Cardiac fibroblast (primary cell): Measurements from ENCODE around the gene CCDC3.
A peak's percentile ranks its signal among the peaks of the same experiment; 100 is the strongest.

Source experiments
- DNase-seq, 2 donors: peaks; one replicate each; pipeline versions ENCODE4 v3.0.0 to v3.0.0-alpha.2; 2010; ENCODE audit warnings: low read depth in 2 of 2
- H3K4me3 ChIP-seq, 2 donors: replicated peaks in 1 of 2; 1 replicate in 1 of 2; 2 replicates in 1 of 2; pipeline ENCODE4 v1.5.1; 2011; ENCODE audit warnings: low read depth in 2 of 2, low read length in 2 of 2, mild to moderate bottlenecking in 2 of 2, moderate library complexity in 1 of 2
- CTCF ChIP-seq: IDR thresholded peaks from one replicate; pipeline ENCODE4 v1.5.1; 2011; ENCODE audit warnings: low read depth, mild to moderate bottlenecking, low read length, inconsistent platforms

The CCDC3 gene

GRCh38 chr10:12969951-12970350 is 31.6 kb downstream of the CCDC3 start:
- DNase-seq: no peak
- H3K4me3 ChIP-seq: no peak overlapping the region
- TF ChIP-seq CTCF: no peak

GRCh38 chr10:12966067-12966466 is 35.4 kb downstream of the CCDC3 start:
- no peak for DNase-seq
- TF ChIP-seq CTCF: no peak
- no peak overlapping the region for H3K4me3 ChIP-seq

GRCh38 chr10:12965571-12965970 is 35.9 kb downstream of the CCDC3 start:
- no peak overlapping the region for H3K4me3 ChIP-seq
- DNase-seq: peak in 1 of 2 donors; percentile 24
- TF ChIP-seq CTCF: no peak

- no peak for TF ChIP-seq CTCF
- H3K4me3 ChIP-seq: no peak overlapping the region
- DNase-seq: no peak
Observed at GRCh38 chr10:12962556-12962955, 39.0 kb downstream of the CCDC3 start.

GRCh38 chr10:12961416-12962205 is 39.9 kb downstream of the CCDC3 start:
- no peak for DNase-seq
- no peak for TF ChIP-seq CTCF
- no peak overlapping the region for H3K4me3 ChIP-seq

- DNase-seq: no peak
- no peak for TF ChIP-seq CTCF
- H3K4me3 ChIP-seq: no peak overlapping the region
Observed at GRCh38 chr10:12960941-12961340, 40.6 kb downstream of the CCDC3 start.
